GM10248 (cell line): ENCODE results near the gene URGCP.

Experiments
- CTCF ChIA-PET: fragments of 300-600 bp; sonication (Branson Sonifier 250); formaldehyde crosslinking; extraction: SDS; loops from one replicate; lab custom pipeline; 2021; ENCODE audit warnings: antibody characterized with exemption; lab: Yijun Ruan, JAX
- POLR2A ChIA-PET: fragments of 350-650 bp; sonication (Branson Sonifier 250); formaldehyde crosslinking; extraction: SDS; loops from one replicate; lab custom pipeline; 2020; ENCODE audit warnings: antibody characterized with exemption; lab: Yijun Ruan, JAX
- DNase-seq: peaks from one replicate; pipeline ENCODE4 v3.0.0; 2012; ENCODE audit errors: extremely low spot score
- TF ChIP-seq, protein P1 (sequence below): IDR thresholded peaks from 2 replicates; pipeline ENCODE4 v1.5.1; 2012; ENCODE audit warnings: mild to moderate bottlenecking, low read depth; ENCODE audit errors: extremely low read depth, missing control alignments, control extremely low read depth

Gene URGCP

GRCh38 chr7:43871064-43871463 lies 35.3 kb downstream of the URGCP start:
- POLR2A ChIA-PET: no interaction called here
- CTCF ChIA-PET: no interaction called here
- TF ChIP-seq, protein P1, sequence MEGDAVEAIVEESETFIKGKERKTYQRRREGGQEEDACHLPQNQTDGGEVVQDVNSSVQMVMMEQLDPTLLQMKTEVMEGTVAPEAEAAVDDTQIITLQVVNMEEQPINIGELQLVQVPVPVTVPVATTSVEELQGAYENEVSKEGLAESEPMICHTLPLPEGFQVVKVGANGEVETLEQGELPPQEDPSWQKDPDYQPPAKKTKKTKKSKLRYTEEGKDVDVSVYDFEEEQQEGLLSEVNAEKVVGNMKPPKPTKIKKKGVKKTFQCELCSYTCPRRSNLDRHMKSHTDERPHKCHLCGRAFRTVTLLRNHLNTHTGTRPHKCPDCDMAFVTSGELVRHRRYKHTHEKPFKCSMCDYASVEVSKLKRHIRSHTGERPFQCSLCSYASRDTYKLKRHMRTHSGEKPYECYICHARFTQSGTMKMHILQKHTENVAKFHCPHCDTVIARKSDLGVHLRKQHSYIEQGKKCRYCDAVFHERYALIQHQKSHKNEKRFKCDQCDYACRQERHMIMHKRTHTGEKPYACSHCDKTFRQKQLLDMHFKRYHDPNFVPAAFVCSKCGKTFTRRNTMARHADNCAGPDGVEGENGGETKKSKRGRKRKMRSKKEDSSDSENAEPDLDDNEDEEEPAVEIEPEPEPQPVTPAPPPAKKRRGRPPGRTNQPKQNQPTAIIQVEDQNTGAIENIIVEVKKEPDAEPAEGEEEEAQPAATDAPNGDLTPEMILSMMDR: no peak
- no peak for DNase-seq

- TF ChIP-seq, protein P1: no peak
- ChIA-PET POLR2A (no interaction called here), CTCF (interaction anchor here (0.7 kb wide), 1 partner anchor 288 kb away, joined by 3 read pairs; no protein-coding TSS in a partner anchor)
- no peak for DNase-seq
Observed at GRCh38 chr7:43870316-43870715, 36.1 kb downstream of the URGCP start.

DNA sequence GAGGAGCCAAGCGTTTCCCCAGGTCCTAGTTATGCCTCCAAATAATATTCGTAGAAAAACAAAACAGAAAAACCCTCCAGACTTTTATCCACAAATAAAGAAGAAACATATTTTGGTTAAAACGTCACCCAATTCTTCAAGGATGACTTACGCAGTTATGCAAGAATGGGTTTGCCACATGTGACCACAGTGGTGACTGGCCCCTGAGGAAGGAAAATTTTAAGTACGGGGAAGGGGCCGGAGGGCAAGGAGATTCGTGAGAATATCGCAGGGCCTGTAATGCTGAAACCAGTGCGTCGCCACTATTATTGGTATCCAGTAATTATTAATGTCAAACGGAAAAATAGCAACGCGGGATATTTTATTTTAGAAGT lies 36.5 kb downstream of the URGCP start:
- TF ChIP-seq, protein P1: no peak
- ChIA-PET POLR2A (interaction anchor here (0.6 to 1.0 kb wide), 5 partner anchors 10 to 287 kb away, joined by 3 to 6 read pairs (median 4); partner anchors contain the start of gene STK17A), CTCF (interaction anchor here (0.7 to 1.4 kb wide), 5 partner anchors 21 to 312 kb away, joined by 3 to 5 read pairs (median 3); partner anchors contain the start of gene STK17A)
- no peak for DNase-seq

- TF ChIP-seq, protein P1: no peak
- DNase-seq: peak; percentile 97
- POLR2A ChIA-PET: interaction anchor here (0.6 to 1.0 kb wide), 5 partner anchors 10 to 287 kb away, joined by 3 to 6 read pairs (median 4); partner anchors contain the start of gene STK17A
- CTCF ChIA-PET: interaction anchor here (0.8 to 1.4 kb wide), 4 partner anchors 21 to 311 kb away, joined by 3 to 5 read pairs (median 4); partner anchors contain the start of gene STK17A
Observed at GRCh38 chr7:43869006-43869866, 37.2 kb downstream of the URGCP start, which contains the start of gene MRPS24. Gene MRPS24 (minus strand): TSS chr7:43869517. CDS start chr7:43869495, 22 bp downstream.

DNA sequence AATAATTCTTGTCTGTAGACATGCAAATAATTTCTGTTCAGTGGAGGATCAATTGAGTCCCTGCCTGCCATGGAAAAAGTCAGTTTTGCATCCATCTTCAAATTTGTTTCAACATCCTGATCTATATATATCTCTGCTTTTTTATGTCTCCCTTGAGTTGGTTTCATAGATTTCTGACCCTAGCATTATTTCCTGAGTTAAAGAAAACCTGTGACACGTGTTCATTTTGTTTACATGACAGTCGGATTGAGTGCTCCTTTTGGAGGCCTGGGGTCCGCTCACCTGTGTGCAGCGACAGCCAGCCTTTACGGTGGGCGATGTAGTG lies 37.8 kb downstream of the URGCP start:
- DNase-seq: no peak
- ChIA-PET POLR2A (no interaction called here), CTCF (interaction anchor here (1.4 kb wide), 1 partner anchor 29 kb away, joined by 4 read pairs; no protein-coding TSS in a partner anchor)
- TF ChIP-seq, protein P1: no peak

DNA sequence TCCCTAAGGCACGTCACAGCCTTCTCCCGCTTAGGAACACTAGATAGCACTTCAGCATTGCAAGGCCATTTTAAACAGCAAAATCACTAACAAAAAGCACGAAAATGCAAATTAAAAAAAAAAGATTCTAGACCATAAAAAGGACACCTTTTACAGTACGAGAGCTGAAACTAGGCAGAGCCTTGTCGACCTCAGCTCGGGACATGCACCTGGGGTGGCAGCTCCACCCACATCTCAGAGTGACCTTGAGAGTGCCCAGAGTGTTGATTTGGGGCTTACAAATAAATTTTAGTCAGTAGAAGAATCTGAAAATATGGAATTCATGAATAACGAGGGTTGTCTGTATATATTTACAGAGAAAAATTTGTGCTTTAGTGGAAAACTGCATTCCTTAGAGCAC lies 38.2 kb downstream of the URGCP start:
- CTCF ChIA-PET: no interaction called here
- TF ChIP-seq, protein P1: no peak
- POLR2A ChIA-PET: no interaction called here
- DNase-seq: no peak
